ENCODE results near the gene COA3.

Gene COA3

GRCh38 chr17:42754782-42755181 lies 43.7 kb downstream of the COA3 start:
- DNase-seq (ENCODE audit: low read depth in 2 of 2) = no peak

- DNase-seq (ENCODE audit: low read depth in 2 of 2) = no peak
These were observed 46.9 kb downstream of the COA3 start for GRCh38 chr17:42751628-42752027.

GRCh38 chr17:42750739-42751344 lies 47.7 kb downstream of the COA3 start:
- no peak for DNase-seq (ENCODE audit: low read depth in 2 of 2)

- DNase-seq (ENCODE audit: low read depth in 2 of 2) = no peak
These were observed 49.4 kb downstream of the COA3 start for GRCh38 chr17:42748908-42749798.

GRCh38 chr17:42748202-42748907 lies 50.1 kb downstream of the COA3 start:
- no peak for DNase-seq (ENCODE audit: low read depth in 2 of 2)

Data from stimulated activated CD8-positive, alpha-beta memory T cell treated with anti-CD3 and anti-CD28 coated beads, Interleukin-2, amount 100 ng/mL, for 1 hour (primary cell).